MCF 10A (cell line): ENCODE results near the gene NTHL1. TPM values are rescaled to one million over a fixed set of nuclear protein-coding genes. Genes with fewer than 3 reads are reported as not detected.

Experiments
- BruUV-seq: library from RNA; stranded (reverse); fragments of 400-500 nt; replicated peaks from 2 replicates; lab custom pipeline; 2021; lab: Mats Ljungman, UMichigan
- CTCF ChIA-PET: fragments of 300-600 bp; sonication (Branson Sonifier 250); formaldehyde crosslinking; extraction: SDS; loops from one replicate; lab custom pipeline; 2021; ENCODE audit warnings: antibody characterized with exemption, inconsistent platforms; lab: Yijun Ruan, JAX
- POLR2A ChIA-PET: fragments of 300-600, 350-650 bp; sonication (Branson Sonifier 250); formaldehyde crosslinking; extraction: SDS; loops from one replicate; lab custom pipeline; 2020; ENCODE audit warnings: antibody characterized with exemption, inconsistent platforms; lab: Yijun Ruan, JAX
- DNase-seq: peaks from one replicate; pipeline ENCODE4 v3.0.0-alpha.2; 2018; ENCODE audit not compliant: unreplicated experiment
- H3K27ac Mint-ChIP-seq: one replicate; pipeline ENCODE4 v1.8.0; 2022; ENCODE audit warnings: mild to moderate bottlenecking, low read depth, mixed read lengths; ENCODE audit not compliant: unreplicated experiment
- H3K27me3 Mint-ChIP-seq: one replicate; pipeline ENCODE4 v1.8.0; 2022; ENCODE audit warnings: mixed read lengths; ENCODE audit not compliant: insufficient read depth, unreplicated experiment
- H3K36me3 Mint-ChIP-seq: one replicate; pipeline ENCODE4 v1.8.0; 2022; ENCODE audit warnings: mild to moderate bottlenecking, moderate library complexity, mixed read lengths; ENCODE audit not compliant: insufficient read depth, unreplicated experiment
- H3K4me1 Mint-ChIP-seq: one replicate; pipeline ENCODE4 v1.8.0; 2022; ENCODE audit warnings: mixed read lengths; ENCODE audit not compliant: insufficient read depth, unreplicated experiment
- H3K4me3 Mint-ChIP-seq: one replicate; pipeline ENCODE4 v1.8.0; 2022; ENCODE audit warnings: mild to moderate bottlenecking, moderate library complexity, mixed read lengths; ENCODE audit not compliant: unreplicated experiment
- H3K9me3 Mint-ChIP-seq: one replicate; pipeline ENCODE4 v1.8.0; 2022; ENCODE audit warnings: mixed read lengths; ENCODE audit not compliant: unreplicated experiment
- intact Hi-C: fragments of 100-400 bp; cut with micrococcal nuclease; formaldehyde crosslinking; loops from 2 replicates; pipeline ENCODE4 v1.14.1; 2022
- total RNA-seq: library from RNA; stranded (reverse); gene quantifications from 2 replicates; pipeline ENCODE4 v1.2.3, GENCODE V29; 2022
- TF ChIP-seq, protein P1 (sequence below): fragments of 200-600 bp; IDR thresholded peaks from one replicate; pipeline ENCODE4 v1.8.0; 2022; ENCODE audit warnings: antibody characterized with exemption, mild to moderate bottlenecking; ENCODE audit not compliant: unreplicated experiment

Gene NTHL1
- total RNA-seq, 1 experiment from 2014 or later = 17.7 TPM

GRCh38 chr16:2008631-2009163, 38.9 kb downstream of the NTHL1 start:
- no peaks in the 10 kb centered on the region for H3K9me3 Mint-ChIP-seq
- peaks cover 26% of the 10 kb centered on the region for H3K36me3 Mint-ChIP-seq
- TSS peak; percentile 54 for BruUV-seq
- H3K4me3 Mint-ChIP-seq = peak overlapping the region; percentile 79
- TF ChIP-seq, protein P1, sequence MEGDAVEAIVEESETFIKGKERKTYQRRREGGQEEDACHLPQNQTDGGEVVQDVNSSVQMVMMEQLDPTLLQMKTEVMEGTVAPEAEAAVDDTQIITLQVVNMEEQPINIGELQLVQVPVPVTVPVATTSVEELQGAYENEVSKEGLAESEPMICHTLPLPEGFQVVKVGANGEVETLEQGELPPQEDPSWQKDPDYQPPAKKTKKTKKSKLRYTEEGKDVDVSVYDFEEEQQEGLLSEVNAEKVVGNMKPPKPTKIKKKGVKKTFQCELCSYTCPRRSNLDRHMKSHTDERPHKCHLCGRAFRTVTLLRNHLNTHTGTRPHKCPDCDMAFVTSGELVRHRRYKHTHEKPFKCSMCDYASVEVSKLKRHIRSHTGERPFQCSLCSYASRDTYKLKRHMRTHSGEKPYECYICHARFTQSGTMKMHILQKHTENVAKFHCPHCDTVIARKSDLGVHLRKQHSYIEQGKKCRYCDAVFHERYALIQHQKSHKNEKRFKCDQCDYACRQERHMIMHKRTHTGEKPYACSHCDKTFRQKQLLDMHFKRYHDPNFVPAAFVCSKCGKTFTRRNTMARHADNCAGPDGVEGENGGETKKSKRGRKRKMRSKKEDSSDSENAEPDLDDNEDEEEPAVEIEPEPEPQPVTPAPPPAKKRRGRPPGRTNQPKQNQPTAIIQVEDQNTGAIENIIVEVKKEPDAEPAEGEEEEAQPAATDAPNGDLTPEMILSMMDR = no peak
- ChIA-PET POLR2A (interaction anchor here (0.6 to 4.2 kb wide), 41 partner anchors 8 to 523 kb away, joined by 3 to 72 read pairs (median 5); partner anchors contain the start of genes ECI1, FAHD1, GFER and HAGH), CTCF (interaction anchor here (0.6 to 1.8 kb wide), 5 partner anchors 19 to 179 kb away, joined by 3 to 9 read pairs (median 4); partner anchors contain the start of genes NTHL1 and TSC2)
- H3K4me1 Mint-ChIP-seq = peaks cover 17% of the 10 kb centered on the region
- peak; percentile 67 for DNase-seq
- peak overlapping the region; percentile 85 for H3K27ac Mint-ChIP-seq
- no peaks in the 10 kb centered on the region for H3K27me3 Mint-ChIP-seq
- intact Hi-C loops = no loop called here

- peak; percentile 98 for DNase-seq
Measured at GRCh38 chr16:2008009-2008526, 39.6 kb downstream of the NTHL1 start.

DNA sequence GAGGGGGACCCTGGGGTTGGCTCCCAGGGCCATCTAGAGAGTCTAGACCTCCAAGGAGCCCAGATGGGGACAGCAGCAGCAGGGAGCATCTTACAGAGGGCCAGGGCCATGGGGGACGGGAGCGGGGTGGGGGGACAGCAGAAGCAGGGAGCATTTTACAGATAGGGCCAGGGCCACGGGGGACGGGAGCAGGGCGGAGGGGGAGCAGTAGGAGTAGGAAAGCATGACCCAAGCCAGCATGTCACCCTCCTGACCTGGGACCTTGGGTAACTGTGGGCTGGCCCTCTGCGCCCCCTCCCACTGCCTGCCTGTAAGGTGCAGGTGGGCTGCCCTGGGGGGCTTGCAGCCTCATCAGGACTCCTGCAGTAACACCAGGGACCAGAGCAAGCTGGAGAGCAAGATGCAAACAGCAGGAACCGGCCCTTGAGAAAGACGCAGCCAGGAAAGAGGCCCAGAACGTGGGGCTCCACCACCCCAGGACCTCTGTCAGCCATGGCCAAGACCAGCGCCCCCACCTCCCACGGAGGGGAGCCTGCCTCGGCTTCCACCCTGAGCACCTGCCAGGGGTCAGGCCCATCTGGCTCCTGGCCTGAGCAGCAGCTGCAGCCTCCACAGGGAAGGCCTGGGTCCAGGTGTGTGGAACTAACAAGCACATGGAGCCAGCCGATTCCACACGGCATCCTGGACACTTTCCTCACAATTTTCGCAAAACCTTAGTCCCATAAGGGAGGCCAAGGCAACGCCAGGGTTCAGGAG, 40.4 kb downstream of the NTHL1 start:
- TF ChIP-seq, protein P1 = no peak
- no peak for DNase-seq
- H3K9me3 Mint-ChIP-seq = no peaks in the 10 kb centered on the region
- peaks cover 17% of the 10 kb centered on the region for H3K4me1 Mint-ChIP-seq
- H3K4me3 Mint-ChIP-seq = peak overlapping the region; percentile 79
- H3K27ac Mint-ChIP-seq = peak overlapping the region; percentile 85
- H3K36me3 Mint-ChIP-seq = peaks cover 38% of the 10 kb centered on the region
- BruUV-seq = no TSS peak
- ChIA-PET POLR2A (interaction anchor here (0.6 to 4.2 kb wide), 35 partner anchors 8 to 525 kb away, joined by 3 to 72 read pairs (median 6); partner anchors contain the start of genes ECI1, FAHD1, GFER and HAGH), CTCF (interaction anchor here (0.8 to 1.8 kb wide), 4 partner anchors 40 to 150 kb away, joined by 3 to 9 read pairs (median 5); partner anchors contain the start of genes NTHL1, RPS2 and TSC2)
- H3K27me3 Mint-ChIP-seq = no peaks in the 10 kb centered on the region
- intact Hi-C loops = no loop called here

More at GRCh38 chr16:2008009-2008526, 39.6 kb downstream of the NTHL1 start:
- TF ChIP-seq, protein P1 = no peak
- Mint-ChIP-seq H3K4me3 (peak overlapping the region; percentile 79), H3K36me3 (peaks cover 32% of the 10 kb centered on the region), H3K27me3 (no peaks in the 10 kb centered on the region), H3K4me1 (peaks cover 17% of the 10 kb centered on the region), H3K9me3 (no peaks in the 10 kb centered on the region), H3K27ac (peak overlapping the region; percentile 85)
- CTCF ChIA-PET = interaction anchor here (0.7 to 1.8 kb wide), 6 partner anchors 19 to 178 kb away, joined by 3 to 9 read pairs (median 4); partner anchors contain the start of genes NTHL1, RPS2 and TSC2
- intact Hi-C loops = no loop called here
- BruUV-seq = TSS peak; percentile 62
- POLR2A ChIA-PET = interaction anchor here (0.6 to 4.2 kb wide), 43 partner anchors 9 to 524 kb away, joined by 3 to 72 read pairs (median 4); partner anchors contain the start of genes ECI1, FAHD1, GFER and HAGH
